Measurements from ENCODE around the gene PCDHGA9. TPM values are rescaled to one million over a fixed set of nuclear protein-coding genes. Genes with fewer than 3 reads are reported as not detected.
"Not testable (repeated sequence)": the region's sequence is repeated elsewhere in the genome, so short reads cannot be mapped to it uniquely, and the experiment has no call there.

PCDHGA9 gene
- polyA plus RNA-seq, 3 donors, result not detected

DNA sequence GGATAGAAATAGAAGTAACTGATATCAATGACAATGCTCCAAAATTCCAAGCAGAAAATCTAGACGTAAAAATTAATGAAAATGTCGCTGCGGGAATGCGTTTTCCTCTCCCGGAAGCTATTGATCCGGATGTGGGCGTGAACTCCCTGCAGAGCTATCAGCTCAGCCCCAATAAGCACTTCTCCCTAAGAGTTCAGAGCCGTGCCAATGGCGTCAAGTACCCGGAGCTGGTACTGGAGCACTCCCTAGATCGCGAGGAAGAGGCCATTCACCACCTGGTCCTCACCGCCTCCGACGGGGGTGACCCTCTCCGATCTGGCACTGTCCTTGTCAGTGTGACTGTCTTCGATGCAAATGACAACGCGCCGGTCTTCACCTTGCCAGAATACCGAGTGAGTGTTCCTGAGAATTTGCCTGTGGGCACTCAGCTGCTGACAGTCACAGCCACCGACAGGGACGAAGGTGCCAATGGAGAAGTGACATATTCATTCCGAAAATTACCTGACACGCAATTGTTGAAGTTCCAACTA is 11.0 kb downstream of the PCDHGA9 start:
- peaks cover 28% of the 10 kb centered on the region for H3K4me1 Mint-ChIP-seq

GRCh38 chr5:141414548-141415274 is 12.1 kb downstream of the PCDHGA9 start:
- peak overlapping the region in 1 of 2 donors; percentile 80 for H3K4me3 Mint-ChIP-seq
- not testable (repeated sequence) for H3K27ac Mint-ChIP-seq; H3K4me2 ChIP-seq (replicated peaks; ENCODE audit: extremely low read depth, low read length, poor library complexity, severe bottlenecking); H3K27ac ChIP-seq (ENCODE audit: low read depth in 1 of 2, low read length in 2 of 2); H4K20me1 ChIP-seq (ENCODE audit: insufficient read depth, low read length); H2AFZ ChIP-seq (ENCODE audit: insufficient read depth, low read depth, low read length, poor library complexity, severe bottlenecking); H3K4me3 ChIP-seq (replicated peaks in 1 of 3; ENCODE audit: low read depth in 2 of 3, low read length in 3 of 3); H3K79me2 ChIP-seq (ENCODE audit: insufficient read depth, low read length); DNase-seq; H3K36me3 ChIP-seq (replicated peaks in 1 of 2; ENCODE audit: control insufficient read depth in 1 of 2, insufficient read depth in 2 of 2, low read length in 2 of 2); H3K9ac ChIP-seq (ENCODE audit: insufficient read depth, low read length, poor library complexity, severe bottlenecking)
- Histone ChIP-seq H3K4me1 (ENCODE audit: control insufficient read depth in 1 of 2, insufficient read depth in 2 of 2, low read length in 2 of 2) (peaks cover 22% of the 10 kb centered on the region in 2 donors), H3K27me3 (ENCODE audit: control insufficient read depth in 2 of 2, insufficient read depth in 2 of 2, low read length in 2 of 2) (peaks cover 70 to 100% of the 10 kb centered on the region in 2 donors), H3K9me3 (replicated peaks in 1 of 2; ENCODE audit: control insufficient read depth in 1 of 2, insufficient read depth in 1 of 2, low read length in 2 of 2) (peaks cover 28 to 54% of the 10 kb centered on the region in 2 donors)
- H3K27me3 Mint-ChIP-seq (ENCODE audit: low read depth in 3 of 3), result peaks cover 78 to 86% (median 84%) of the 10 kb centered on the region in 3 donors
- intact Hi-C loops (cut with micrococcal nuclease), result loop anchor here (5.0 kb wide), 2 partner anchors 108 to 148 kb away; no protein-coding TSS in a partner anchor
- H3K9me3 Mint-ChIP-seq, result peaks cover 19 to 64% (median 49%) of the 10 kb centered on the region in 7 donors
- peaks cover 31% of the 10 kb centered on the region for H3K4me1 Mint-ChIP-seq
- 37% methylated on average over 31 of the region's 46 CpGs for WGBS (ENCODE audit: insufficient coverage)
- H3K36me3 Mint-ChIP-seq, result peaks cover 13 to 24% of the 10 kb centered on the region in 2 donors

More for the DNA sequence above, 11.0 kb downstream of the PCDHGA9 start:
- TF ChIP-seq, protein P1, sequence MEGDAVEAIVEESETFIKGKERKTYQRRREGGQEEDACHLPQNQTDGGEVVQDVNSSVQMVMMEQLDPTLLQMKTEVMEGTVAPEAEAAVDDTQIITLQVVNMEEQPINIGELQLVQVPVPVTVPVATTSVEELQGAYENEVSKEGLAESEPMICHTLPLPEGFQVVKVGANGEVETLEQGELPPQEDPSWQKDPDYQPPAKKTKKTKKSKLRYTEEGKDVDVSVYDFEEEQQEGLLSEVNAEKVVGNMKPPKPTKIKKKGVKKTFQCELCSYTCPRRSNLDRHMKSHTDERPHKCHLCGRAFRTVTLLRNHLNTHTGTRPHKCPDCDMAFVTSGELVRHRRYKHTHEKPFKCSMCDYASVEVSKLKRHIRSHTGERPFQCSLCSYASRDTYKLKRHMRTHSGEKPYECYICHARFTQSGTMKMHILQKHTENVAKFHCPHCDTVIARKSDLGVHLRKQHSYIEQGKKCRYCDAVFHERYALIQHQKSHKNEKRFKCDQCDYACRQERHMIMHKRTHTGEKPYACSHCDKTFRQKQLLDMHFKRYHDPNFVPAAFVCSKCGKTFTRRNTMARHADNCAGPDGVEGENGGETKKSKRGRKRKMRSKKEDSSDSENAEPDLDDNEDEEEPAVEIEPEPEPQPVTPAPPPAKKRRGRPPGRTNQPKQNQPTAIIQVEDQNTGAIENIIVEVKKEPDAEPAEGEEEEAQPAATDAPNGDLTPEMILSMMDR (IDR thresholded peaks at IDR 0.05), result no peak
- Mint-ChIP-seq H3K4me3 (peak overlapping the region; percentile 80 to 88), H3K27me3 (ENCODE audit: low read depth in 3 of 3) (peaks cover 79 to 86% (median 84%) of the 10 kb centered on the region in 3 donors), H3K36me3 (peaks cover 13 to 25% of the 10 kb centered on the region in 2 donors), H3K9me3 (peaks cover 21 to 64% (median 49%) of the 10 kb centered on the region in 7 donors), H3K27ac (no peak overlapping the region)
- no peak for DNase-seq
- intact Hi-C loops (cut with micrococcal nuclease), result loop anchor here (5.0 kb wide), 2 partner anchors 109 to 149 kb away; no protein-coding TSS in a partner anchor
- H2AFZ ChIP-seq (ENCODE audit: insufficient read depth, low read depth, low read length, poor library complexity, severe bottlenecking), result peak overlapping the region; percentile 75
- peaks cover 27 to 54% of the 10 kb centered on the region in 2 donors for H3K9me3 ChIP-seq (replicated peaks in 1 of 2; ENCODE audit: control insufficient read depth in 1 of 2, insufficient read depth in 1 of 2, low read length in 2 of 2)
- H3K27ac ChIP-seq (ENCODE audit: low read depth in 1 of 2, low read length in 2 of 2), result no peak overlapping the region
- H3K36me3 ChIP-seq (replicated peaks in 1 of 2; ENCODE audit: control insufficient read depth in 1 of 2, insufficient read depth in 2 of 2, low read length in 2 of 2), result no peaks in the 10 kb centered on the region
- H3K27me3 ChIP-seq (ENCODE audit: control insufficient read depth in 2 of 2, insufficient read depth in 2 of 2, low read length in 2 of 2), result peaks cover 74 to 100% of the 10 kb centered on the region in 2 donors
- peak overlapping the region in 1 of 3 experiments; percentile 73 for H3K4me3 ChIP-seq (replicated peaks in 1 of 3; ENCODE audit: low read depth in 2 of 3, low read length in 3 of 3)
- H3K9ac ChIP-seq (ENCODE audit: insufficient read depth, low read length, poor library complexity, severe bottlenecking), result no peak overlapping the region
- no peaks in the 10 kb centered on the region for H3K79me2 ChIP-seq (ENCODE audit: insufficient read depth, low read length)
- no peaks in the 10 kb centered on the region for H4K20me1 ChIP-seq (ENCODE audit: insufficient read depth, low read length)
- peak overlapping the region; percentile 73 for H3K4me2 ChIP-seq (replicated peaks; ENCODE audit: extremely low read depth, low read length, poor library complexity, severe bottlenecking)
- WGBS (ENCODE audit: insufficient coverage), result 22% methylated on average over 21 of the region's 25 CpGs
- peaks cover 22% of the 10 kb centered on the region in 2 donors for H3K4me1 ChIP-seq (ENCODE audit: control insufficient read depth in 1 of 2, insufficient read depth in 2 of 2, low read length in 2 of 2)

- Histone ChIP-seq H3K9me3 (replicated peaks in 1 of 2; ENCODE audit: control insufficient read depth in 1 of 2, insufficient read depth in 1 of 2, low read length in 2 of 2) (peaks cover 25 to 54% of the 10 kb centered on the region in 2 donors), H3K4me1 (ENCODE audit: control insufficient read depth in 1 of 2, insufficient read depth in 2 of 2, low read length in 2 of 2) (peaks cover 22% of the 10 kb centered on the region in 2 donors), H3K27me3 (ENCODE audit: control insufficient read depth in 2 of 2, insufficient read depth in 2 of 2, low read length in 2 of 2) (peaks cover 72 to 100% of the 10 kb centered on the region in 2 donors)
- Mint-ChIP-seq H3K36me3 (peaks cover 16 to 27% of the 10 kb centered on the region in 2 donors), H3K4me3 (peak overlapping the region in 1 of 2 donors; percentile 80), H3K9me3 (peaks cover 15 to 61% (median 46%) of the 10 kb centered on the region in 7 donors), H3K27me3 (ENCODE audit: low read depth in 3 of 3) (peaks cover 78 to 84% (median 83%) of the 10 kb centered on the region in 3 donors), H3K4me1 (peaks cover 31% of the 10 kb centered on the region)
- not testable (repeated sequence) for H2AFZ ChIP-seq (ENCODE audit: insufficient read depth, low read depth, low read length, poor library complexity, severe bottlenecking); H3K4me3 ChIP-seq (replicated peaks in 1 of 3; ENCODE audit: low read depth in 2 of 3, low read length in 3 of 3); H3K4me2 ChIP-seq (replicated peaks; ENCODE audit: extremely low read depth, low read length, poor library complexity, severe bottlenecking); H3K79me2 ChIP-seq (ENCODE audit: insufficient read depth, low read length); H3K27ac ChIP-seq (ENCODE audit: low read depth in 1 of 2, low read length in 2 of 2); H4K20me1 ChIP-seq (ENCODE audit: insufficient read depth, low read length); DNase-seq; H3K36me3 ChIP-seq (replicated peaks in 1 of 2; ENCODE audit: control insufficient read depth in 1 of 2, insufficient read depth in 2 of 2, low read length in 2 of 2); H3K27ac Mint-ChIP-seq; H3K9ac ChIP-seq (ENCODE audit: insufficient read depth, low read length, poor library complexity, severe bottlenecking)
- WGBS (ENCODE audit: insufficient coverage), result 27% methylated on average over 20 of the region's 24 CpGs
- intact Hi-C loops (cut with micrococcal nuclease), result loop anchor here in 1 of 2 donors (5.0 kb wide), 1 partner anchor 107 kb away; no protein-coding TSS in a partner anchor
Observed at GRCh38 chr5:141415275-141415618, 12.7 kb downstream of the PCDHGA9 start.
